NCI-H1694 treated with DMSO at 0.1 percent for 48 hours (cell line): ENCODE data around the gene LDB3.

Experiments used
- DNase-seq: peaks from one replicate; lab custom pipeline; 2025; lab: John Stamatoyannopoulos, UW

Gene LDB3

GRCh38 chr10:86665218-86665607 is 3.1 kb upstream of the LDB3 start:
- DNase-seq = no peak

- DNase-seq = no peak
Measured at GRCh38 chr10:86665868-86666267, 2.4 kb upstream of the LDB3 start.

- no peak for DNase-seq
Measured at GRCh38 chr10:86666538-86666937, 1.8 kb upstream of the LDB3 start.

DNA sequence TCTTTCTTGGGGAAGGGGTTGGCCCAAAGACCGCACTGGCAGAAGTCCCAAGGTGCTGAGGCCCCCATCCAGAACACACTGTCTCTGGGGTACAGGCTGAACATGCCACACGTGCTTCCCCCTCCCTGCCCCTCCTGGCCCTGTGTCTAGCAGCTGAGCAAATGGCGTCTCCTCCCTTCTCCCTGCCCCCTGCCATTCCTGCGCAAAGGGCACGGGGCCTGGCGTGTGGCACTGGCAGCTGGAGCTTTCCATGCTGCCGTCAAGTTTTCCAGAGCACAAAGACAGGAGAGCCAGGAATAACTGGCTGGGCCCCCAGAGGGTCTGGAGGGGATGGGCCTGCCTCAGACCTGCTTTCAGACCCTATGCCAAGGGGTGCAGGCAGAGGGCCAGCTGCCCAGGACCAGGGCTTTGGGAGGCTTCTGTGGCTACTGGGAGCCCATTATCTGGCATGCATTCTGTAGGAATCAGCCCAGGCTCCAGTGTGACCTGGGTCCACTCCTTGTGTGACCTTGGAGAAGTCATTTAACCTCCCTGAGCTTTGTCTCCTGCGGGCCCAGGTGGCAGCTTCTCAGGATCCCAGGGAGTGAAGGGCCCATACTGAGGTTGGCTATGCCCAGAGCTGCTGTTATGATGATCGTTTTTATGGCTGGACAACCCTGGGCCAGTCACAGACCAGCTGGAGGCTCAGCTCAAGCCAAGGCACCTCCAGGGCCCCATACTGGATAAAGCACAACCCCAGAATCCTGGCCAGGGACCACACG is 710 bp upstream of the LDB3 start:
- DNase-seq = no peak

- DNase-seq = no peak
Measured at GRCh38 chr10:86670290-86670811, 2.0 kb downstream of the LDB3 start.

- DNase-seq = no peak
Measured at GRCh38 chr10:86670876-86671275, 2.6 kb downstream of the LDB3 start.

- no peak for DNase-seq
Measured at GRCh38 chr10:86671419-86671818, 3.1 kb downstream of the LDB3 start.

DNA sequence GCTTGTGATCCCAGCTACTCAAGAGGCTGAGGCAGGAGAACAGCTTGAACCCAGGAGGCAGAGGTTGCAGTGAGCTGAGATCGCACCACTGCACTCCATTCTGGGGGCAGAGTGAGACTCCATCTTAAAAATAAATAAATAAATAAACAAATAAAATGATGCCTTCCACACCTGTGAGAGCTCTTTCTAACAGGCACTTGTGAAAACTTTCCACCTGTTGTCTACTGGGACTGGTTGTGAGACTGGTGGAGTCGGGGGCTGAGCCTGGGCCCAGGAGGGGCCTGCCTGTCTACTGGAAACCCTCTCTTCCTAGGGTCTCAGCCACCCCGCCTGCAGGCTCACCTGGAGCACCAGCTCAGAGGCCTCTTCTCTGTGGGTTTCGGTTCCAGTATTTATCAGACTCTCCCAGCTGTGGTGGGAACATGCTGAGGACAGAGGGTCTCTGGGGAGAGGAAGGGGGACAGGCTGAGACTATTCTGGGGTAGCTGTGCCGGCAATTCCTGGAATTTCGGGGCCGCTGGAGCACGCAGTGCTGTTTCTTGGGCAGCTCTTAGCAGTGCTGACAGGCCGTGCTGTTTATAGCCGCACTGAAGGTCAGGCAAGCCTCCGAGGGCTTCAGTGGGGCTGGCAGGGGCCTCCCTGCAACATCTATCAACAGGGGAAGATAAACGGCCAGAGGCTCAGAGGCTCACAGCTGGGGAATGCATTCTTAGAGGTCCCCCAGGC is 3.8 kb downstream of the LDB3 start:
- DNase-seq = no peak

DNA sequence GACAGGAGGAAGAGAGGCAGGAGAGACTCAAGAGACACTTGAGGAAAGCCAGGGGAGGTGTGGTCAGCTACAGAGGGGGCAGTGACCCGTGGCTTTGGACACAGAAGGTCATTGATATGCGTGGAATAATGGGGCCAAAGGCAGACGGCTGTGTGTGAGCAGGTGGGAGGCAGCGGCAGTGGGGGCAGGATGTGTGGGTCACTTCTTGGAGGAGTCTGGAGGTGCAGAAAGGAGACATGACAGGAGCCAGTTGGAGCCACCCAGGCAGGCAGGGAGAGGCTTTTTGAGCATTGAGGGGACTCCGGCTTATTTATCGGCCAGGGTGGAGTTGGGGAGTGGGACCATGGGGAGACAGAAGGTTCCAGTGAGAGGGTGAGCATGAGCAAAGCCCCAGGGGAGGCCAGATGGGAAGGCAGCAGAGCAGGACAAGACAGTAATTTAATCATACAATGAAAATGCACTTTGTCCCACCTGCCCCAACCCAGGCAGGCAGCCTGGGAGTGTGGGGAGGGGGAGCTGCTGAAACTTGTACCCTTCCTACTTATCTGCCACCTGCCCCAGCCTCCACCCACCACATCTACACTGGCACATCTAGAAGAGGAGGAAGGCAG is 5.0 kb downstream of the LDB3 start:
- DNase-seq = peak; percentile 95

DNA sequence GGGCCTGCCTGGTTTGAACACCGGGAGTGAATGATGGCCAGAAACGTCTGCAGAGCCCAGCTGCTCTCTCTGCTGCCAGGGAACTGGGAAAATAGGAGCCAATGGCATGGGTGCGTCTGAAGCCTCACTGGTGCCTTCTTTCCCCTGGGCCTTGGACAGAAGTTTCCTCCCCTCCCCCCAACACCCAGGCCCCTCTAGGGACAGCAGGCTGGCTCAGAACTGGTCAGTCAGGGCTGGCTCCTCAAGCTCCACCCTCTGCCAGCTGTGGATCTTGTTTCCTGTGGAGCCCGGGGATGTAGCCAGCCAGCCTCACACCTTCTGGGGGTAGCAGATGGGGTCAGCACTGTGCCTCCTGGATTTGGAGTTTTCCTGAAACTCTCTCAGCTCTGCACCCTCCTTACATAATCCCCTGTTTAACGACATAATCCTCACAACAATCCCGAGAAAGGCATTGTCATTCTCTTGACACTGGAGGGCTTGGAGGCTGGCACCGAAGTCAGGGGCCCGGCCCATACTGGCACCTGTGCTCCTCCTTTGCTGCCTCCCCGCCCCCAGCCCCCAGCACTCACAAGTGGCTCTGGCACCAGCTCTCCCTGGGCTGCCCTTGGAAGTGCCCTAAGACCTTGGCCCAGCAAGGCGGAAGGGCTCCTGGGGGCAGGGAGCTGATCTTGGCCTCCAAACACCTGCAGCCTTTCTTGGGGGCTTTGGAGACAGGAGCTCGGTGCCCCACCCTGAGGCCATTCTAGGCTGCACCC is 5.7 kb downstream of the LDB3 start:
- peak; percentile 95 for DNase-seq

GRCh38 chr10:86674912-86675311 is 6.6 kb downstream of the LDB3 start:
- no peak for DNase-seq

DNA sequence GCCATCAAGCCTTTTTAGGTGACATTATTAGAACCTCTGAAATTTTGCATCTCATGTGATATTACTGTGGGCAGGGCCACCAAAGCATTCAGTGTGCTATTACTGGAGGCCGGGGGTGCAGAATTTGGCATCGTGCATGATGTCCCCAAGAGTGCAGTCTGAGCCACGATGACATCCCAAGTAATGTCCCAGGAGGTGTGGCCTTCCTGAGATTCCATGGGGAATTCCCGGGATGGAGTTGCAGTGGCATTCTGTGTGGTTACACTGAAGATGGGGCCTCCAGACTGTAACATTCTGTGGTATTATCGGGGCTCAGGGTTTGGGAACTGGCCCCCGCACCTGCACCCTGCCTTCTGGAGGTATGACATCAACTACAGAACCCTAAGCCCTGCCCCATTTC is 9.1 kb downstream of the LDB3 start:
- DNase-seq = no peak

GRCh38 chr10:86678999-86679792 is 10.9 kb downstream of the LDB3 start:
- no peak for DNase-seq

- no peak for DNase-seq
Measured at GRCh38 chr10:86681047-86681446, 12.7 kb downstream of the LDB3 start.

DNA sequence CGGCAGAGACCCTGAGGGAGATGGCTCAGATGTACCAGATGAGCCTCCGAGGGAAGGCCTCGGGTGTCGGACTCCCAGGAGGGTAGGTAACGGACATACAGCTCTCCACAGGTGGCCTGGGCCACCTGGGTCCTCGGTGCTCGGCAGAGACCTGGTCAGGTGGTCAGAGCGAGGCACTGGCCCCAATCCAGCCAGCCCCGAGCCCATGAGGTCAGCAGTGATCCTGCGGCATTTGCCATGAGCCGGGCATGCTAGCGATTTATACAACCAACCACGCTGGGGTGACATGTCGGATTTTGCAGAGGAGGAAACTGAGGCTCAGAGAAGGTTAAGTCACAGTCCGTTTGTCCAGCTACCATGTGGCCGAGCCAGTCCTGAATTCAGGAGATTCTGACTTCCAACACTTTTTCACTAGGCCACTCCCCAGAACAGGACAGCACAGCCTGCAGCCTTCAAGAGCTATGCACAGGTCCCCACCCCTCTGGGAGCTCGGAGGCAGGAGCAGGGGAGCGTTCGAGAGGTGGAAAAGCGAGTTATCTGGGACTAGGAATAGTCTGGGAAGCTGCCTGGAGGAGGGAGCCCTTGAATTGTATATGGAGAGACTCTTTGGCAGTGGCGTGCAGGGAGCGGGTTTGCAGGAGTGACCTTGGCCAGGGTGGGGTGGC is 13.5 kb downstream of the LDB3 start:
- no peak for DNase-seq

DNA sequence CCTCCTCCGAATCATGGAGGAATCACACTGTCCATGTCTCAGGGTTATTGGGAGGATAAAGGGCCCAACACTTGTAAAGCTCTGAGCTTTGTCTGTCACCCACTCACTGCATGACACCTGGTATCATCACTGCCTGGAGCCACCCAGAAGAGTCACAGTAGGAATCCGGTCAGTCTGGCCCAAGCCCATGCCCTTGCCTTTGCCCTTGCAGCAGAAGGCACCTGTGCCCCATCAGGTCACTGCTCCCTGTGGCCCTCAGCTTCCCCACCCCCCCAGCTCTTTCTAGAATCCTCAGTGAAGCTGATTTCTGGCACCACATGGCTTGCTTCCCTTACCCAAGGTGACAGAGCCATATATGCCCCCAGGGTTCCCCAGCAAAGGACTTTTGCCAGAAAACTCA is 14.4 kb downstream of the LDB3 start:
- no peak for DNase-seq

DNA sequence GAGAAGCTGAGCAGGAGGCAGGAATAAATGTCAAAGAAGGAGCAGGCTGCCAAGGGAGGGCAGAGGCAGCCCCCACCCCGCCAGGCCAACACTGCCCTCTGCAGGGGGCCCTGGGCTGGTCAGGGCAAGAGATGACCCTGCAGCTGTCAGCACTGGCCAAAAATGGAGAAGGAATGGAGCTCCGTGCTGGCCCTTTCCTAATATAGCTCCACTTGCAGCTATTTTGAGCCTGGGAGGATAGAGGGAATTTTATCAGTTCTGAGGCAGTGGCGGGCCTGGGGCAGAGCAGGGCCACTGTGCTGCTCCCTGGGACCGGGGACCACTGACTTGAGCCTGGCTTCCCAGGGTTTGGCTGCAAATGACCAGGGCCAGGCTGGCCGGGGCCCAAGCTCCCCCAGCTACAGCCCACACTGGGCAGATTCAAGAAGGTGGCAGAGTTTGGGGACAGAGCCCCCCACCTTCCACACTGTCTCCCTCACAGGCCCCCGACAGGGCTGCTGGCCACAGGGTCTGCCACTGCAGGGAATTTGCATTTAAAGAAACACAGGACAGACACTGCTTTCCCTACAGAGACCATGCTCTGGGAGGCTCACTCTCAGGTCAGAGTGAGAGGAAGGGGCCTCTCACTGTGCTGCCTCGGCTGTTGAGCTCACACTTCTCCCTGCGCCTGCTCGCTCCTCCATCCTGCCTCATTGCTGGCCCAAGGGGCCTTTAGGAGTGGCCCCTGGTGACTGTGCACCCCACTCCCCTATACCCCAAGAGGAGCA is 16.2 kb downstream of the LDB3 start:
- DNase-seq = peak; percentile 15

- no peak for DNase-seq
Measured at GRCh38 chr10:86685416-86685815, 17.1 kb downstream of the LDB3 start.

DNA sequence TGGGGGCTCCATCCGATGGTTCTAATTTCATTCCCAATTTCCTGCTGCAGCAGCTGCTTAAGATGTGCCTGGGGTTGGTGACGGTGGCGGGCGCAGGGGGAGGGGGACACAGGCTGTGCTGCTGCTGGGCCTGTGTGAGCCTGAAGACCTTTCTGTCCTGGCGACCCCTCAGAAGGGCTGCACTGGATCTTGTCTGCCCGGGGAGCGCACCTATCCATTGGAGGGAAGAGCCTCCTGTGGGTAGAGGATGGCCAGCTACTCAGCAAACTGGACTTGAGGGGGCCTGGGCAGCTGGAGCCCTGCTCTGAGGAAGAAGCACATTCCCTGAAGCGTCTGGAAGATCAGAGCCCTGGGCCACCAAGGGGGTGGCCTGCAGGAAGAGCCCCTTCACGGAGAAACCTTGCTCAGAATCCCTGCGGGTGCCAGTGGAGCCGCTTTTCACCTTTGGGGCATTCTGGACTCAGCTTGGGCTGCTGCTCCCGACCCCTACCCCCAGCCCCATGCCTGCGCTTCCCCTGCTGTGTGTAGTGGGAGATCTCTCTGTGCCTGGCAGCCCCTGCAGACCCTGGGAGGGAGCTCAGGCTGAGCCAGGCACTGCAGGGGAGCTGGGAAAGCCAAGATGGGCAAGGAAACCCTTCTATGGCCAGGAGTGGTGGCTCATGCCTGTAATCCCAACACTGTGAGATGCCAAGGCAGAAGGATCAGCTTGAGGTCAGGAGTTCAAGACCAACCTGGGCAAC is 17.8 kb downstream of the LDB3 start:
- DNase-seq = no peak
